GM23248 (cell line): ENCODE results near the gene TSSC4. TPM values are rescaled to one million over a fixed set of nuclear protein-coding genes. Genes with fewer than 3 reads are reported as not detected.

Source experiments
- DNase-seq: peaks from one replicate; pipeline ENCODE4 v3.0.0-alpha.2; 2015
- H2AFZ ChIP-seq: fragments of 200-600 bp; sonication (generic); 2 replicates; pipeline ENCODE4 v1.6.1; 2016; ENCODE audit warnings: antibody characterized with exemption
- H3F3A ChIP-seq: fragments of 200-600 bp; sonication (generic); 2 replicates; pipeline ENCODE4 v1.6.1; 2016; ENCODE audit warnings: mild to moderate bottlenecking, antibody characterized with exemption, mixed run types; ENCODE audit not compliant: insufficient read depth
- H3K27ac ChIP-seq: fragments of 200-600 bp; sonication (generic); 2 replicates; pipeline ENCODE4 v1.5.1; 2016; ENCODE audit warnings: mild to moderate bottlenecking
- H3K27me3 ChIP-seq: fragments of 200-600 bp; sonication (generic); replicated peaks from 2 replicates; pipeline ENCODE4 v1.6.1; 2016; ENCODE audit warnings: mild to moderate bottlenecking; ENCODE audit not compliant: insufficient read depth
- H3K36me3 ChIP-seq: fragments of 200-600 bp; sonication (generic); 2 replicates; pipeline ENCODE4 v1.6.1; 2016; ENCODE audit warnings: low read depth, mild to moderate bottlenecking
- H3K4me1 ChIP-seq: fragments of 200-600 bp; sonication (generic); 2 replicates; pipeline ENCODE4 v1.6.1; 2016; ENCODE audit warnings: mild to moderate bottlenecking; ENCODE audit not compliant: insufficient read depth
- H3K4me2 ChIP-seq: fragments of 200-600 bp; sonication (generic); one replicate; pipeline ENCODE4 v1.6.1; 2016; ENCODE audit warnings: mild to moderate bottlenecking; ENCODE audit not compliant: unreplicated experiment
- H3K4me3 ChIP-seq: fragments of 200-600 bp; sonication (generic); 2 replicates; pipeline ENCODE4 v1.5.1; 2016; ENCODE audit warnings: mild to moderate bottlenecking
- H3K79me2 ChIP-seq: fragments of 200-600 bp; sonication (generic); 2 replicates; pipeline ENCODE4 v1.6.1; 2016; ENCODE audit warnings: mild to moderate bottlenecking; ENCODE audit not compliant: insufficient read depth
- H3K9ac ChIP-seq: fragments of 200-600 bp; sonication (generic); 2 replicates; pipeline ENCODE4 v1.6.1; 2016; ENCODE audit warnings: mild to moderate bottlenecking
- H3K9me2 ChIP-seq: fragments of 200-600 bp; sonication (generic); 2 replicates; pipeline ENCODE4 v1.6.1; 2016; ENCODE audit warnings: mixed run types, mild to moderate bottlenecking, moderate library complexity; ENCODE audit not compliant: insufficient read depth
- H3K9me3 ChIP-seq: fragments of 200-600 bp; sonication (generic); one replicate; pipeline ENCODE4 v1.6.1; 2017; ENCODE audit warnings: low read depth
- H4K20me1 ChIP-seq: fragments of 200-600 bp; sonication (generic); 2 replicates; pipeline ENCODE4 v1.6.0; 2016; ENCODE audit not compliant: insufficient read depth
- EZH2 ChIP-seq: fragments of 200-600 bp; sonication (generic); IDR thresholded peaks from 2 replicates; pipeline ENCODE4 v1.6.1; 2018; ENCODE audit warnings: antibody characterized with exemption, mild to moderate bottlenecking; ENCODE audit not compliant: insufficient read depth, poor library complexity, severe bottlenecking
- EZH2phosphoT487 ChIP-seq: fragments of 200-600 bp; sonication (generic); IDR thresholded peaks from 2 replicates; pipeline ENCODE4 v1.6.1; 2018; ENCODE audit warnings: antibody characterized with exemption, moderate library complexity, mild to moderate bottlenecking, low read depth; ENCODE audit not compliant: insufficient read depth
- WGBS, 2 experiments: methylation state at CpG; one replicate each; pipeline ENCODE4 v1.1.6; 2015 to 2017; ENCODE audit warnings: low lambda C conversion rate in 2 of 2, low coverage in 1 of 2; ENCODE audit errors: missing lambda C conversion rate in 2 of 2; 5-methylcytosine and 5-hydroxymethylcytosine counted together
- in situ Hi-C: fragments of 300-500 bp; cut with MboI; formaldehyde crosslinking; loops from 2 replicates; pipeline ENCODE4 v1.15.0; 2020
- polyA plus RNA-seq: library from polyadenylated mRNA; unstranded; fragments of >200 nt; fragmentation: Nextera tagmentation; extraction: Ambion mirVana; gene quantifications from 2 replicates; pipeline ENCODE4 v1.2.1, GENCODE V29; 2016
- total RNA-seq: library from RNA; depleted of rRNA; stranded (reverse); fragments of >200 nt; shearing (Covaris generic); gene quantifications from 2 replicates; pipeline ENCODE4 v1.2.3, GENCODE V29; 2014

The TSSC4 gene
- total and polyA plus RNA-seq, 2 experiments from 2014 or later: 44.4 to 61.8 TPM

- Histone ChIP-seq H3K9ac (no peak overlapping the region), H2AFZ (no peak overlapping the region), H3K36me3 (no peaks in the 10 kb centered on the region), H3K27me3 (no peaks in the 10 kb centered on the region), H3K4me3 (no peak overlapping the region), H3K4me2 (no peak overlapping the region), H3K79me2 (no peaks in the 10 kb centered on the region), H3F3A (no peaks in the 10 kb centered on the region), H3K9me3 (no peaks in the 10 kb centered on the region), H3K9me2 (no peaks in the 10 kb centered on the region), H3K27ac (no peak overlapping the region), H3K4me1 (no peaks in the 10 kb centered on the region), H4K20me1 (no peaks in the 10 kb centered on the region)
- in situ Hi-C loops: loop anchor here (5.0 to 10.0 kb wide), 2 partner anchors 129 to 221 kb away; no protein-coding TSS in a partner anchor
- TF ChIP-seq EZH2phosphoT487: no peak
- TF ChIP-seq EZH2: no peak
- no peak for DNase-seq
- 57 to 61% methylated on average over 25 of the region's 26 CpGs for WGBS, 2 experiments
These were observed 22.8 kb downstream of the TSSC4 start for GRCh38 chr11:2423157-2424025.

- in situ Hi-C loops: loop anchor here (5.0 to 10.0 kb wide), 2 partner anchors 130 to 223 kb away; no protein-coding TSS in a partner anchor
- Histone ChIP-seq H3K27ac (no peak overlapping the region), H2AFZ (no peak overlapping the region), H3K9ac (no peak overlapping the region), H3K9me3 (no peaks in the 10 kb centered on the region), H4K20me1 (no peaks in the 10 kb centered on the region), H3F3A (no peaks in the 10 kb centered on the region), H3K9me2 (no peaks in the 10 kb centered on the region), H3K79me2 (no peaks in the 10 kb centered on the region), H3K4me3 (no peak overlapping the region), H3K4me2 (no peak overlapping the region), H3K27me3 (no peaks in the 10 kb centered on the region), H3K4me1 (no peaks in the 10 kb centered on the region), H3K36me3 (no peaks in the 10 kb centered on the region)
- no peak for TF ChIP-seq EZH2
- no peak for TF ChIP-seq EZH2phosphoT487
- 63 to 65% methylated on average over 28 of the region's 28 CpGs for WGBS, 2 experiments
- DNase-seq: no peak
These were observed 24.4 kb downstream of the TSSC4 start for GRCh38 chr11:2424811-2425495.

GRCh38 chr11:2425506-2425905 lies 25.0 kb downstream of the TSSC4 start:
- Histone ChIP-seq H3K36me3 (no peaks in the 10 kb centered on the region), H3K4me1 (no peaks in the 10 kb centered on the region), H3K79me2 (no peaks in the 10 kb centered on the region), H3K9me2 (no peaks in the 10 kb centered on the region), H3K4me3 (no peak overlapping the region), H3K4me2 (no peak overlapping the region), H3F3A (no peaks in the 10 kb centered on the region), H2AFZ (no peak overlapping the region), H3K27ac (no peak overlapping the region), H4K20me1 (no peaks in the 10 kb centered on the region), H3K9ac (no peak overlapping the region), H3K9me3 (no peaks in the 10 kb centered on the region), H3K27me3 (no peaks in the 10 kb centered on the region)
- in situ Hi-C loops: loop anchor here (10.0 kb wide), 1 partner anchor 131 kb away; no protein-coding TSS in a partner anchor
- TF ChIP-seq EZH2phosphoT487 (no peak), EZH2 (no peak)
- no peak for DNase-seq
- 35 to 57% methylated on average over 8 of the region's 8 CpGs for WGBS, 2 experiments

- H3K27me3 ChIP-seq: no peaks in the 10 kb centered on the region
- H3K9ac ChIP-seq: no peak overlapping the region
- no peaks in the 10 kb centered on the region for H3K79me2 ChIP-seq
- H3K4me3 ChIP-seq: no peak overlapping the region
- H3K9me2 ChIP-seq: no peaks in the 10 kb centered on the region
- WGBS, 2 experiments: 60 to 76% methylated on average over 6 to 13 of the region's 13 CpGs
- no peaks in the 10 kb centered on the region for H3F3A ChIP-seq
- H3K4me1 ChIP-seq: no peaks in the 10 kb centered on the region
- no peak overlapping the region for H3K27ac ChIP-seq
- H2AFZ ChIP-seq: no peak overlapping the region
- DNase-seq: no peak
- no peak overlapping the region for H3K4me2 ChIP-seq
- no peak for TF ChIP-seq EZH2
- no peak for TF ChIP-seq EZH2phosphoT487
- no peaks in the 10 kb centered on the region for H3K9me3 ChIP-seq
- in situ Hi-C loops: loop anchor here (10.0 kb wide), 1 partner anchor 131 kb away; no protein-coding TSS in a partner anchor
- H4K20me1 ChIP-seq: no peaks in the 10 kb centered on the region
- no peaks in the 10 kb centered on the region for H3K36me3 ChIP-seq
These were observed 25.7 kb downstream of the TSSC4 start for GRCh38 chr11:2426221-2426620.
